HG02642 (cell line): ENCODE results near the gene VDAC1.
A peak's percentile ranks its signal among the peaks of the same experiment; 100 is the strongest.
"Not testable (repeated sequence)": the region's sequence is repeated elsewhere in the genome, so short reads cannot be mapped to it uniquely, and the experiment has no call there.

Experiments used
- ATAC-seq: cut with Tn5 transposase; IDR thresholded peaks from one replicate; pipeline ENCODE4 v1.9.1; 2021; ENCODE audit warnings: mild to moderate bottlenecking; ENCODE audit not compliant: unreplicated experiment, poor library complexity

The VDAC1 gene, protein sequence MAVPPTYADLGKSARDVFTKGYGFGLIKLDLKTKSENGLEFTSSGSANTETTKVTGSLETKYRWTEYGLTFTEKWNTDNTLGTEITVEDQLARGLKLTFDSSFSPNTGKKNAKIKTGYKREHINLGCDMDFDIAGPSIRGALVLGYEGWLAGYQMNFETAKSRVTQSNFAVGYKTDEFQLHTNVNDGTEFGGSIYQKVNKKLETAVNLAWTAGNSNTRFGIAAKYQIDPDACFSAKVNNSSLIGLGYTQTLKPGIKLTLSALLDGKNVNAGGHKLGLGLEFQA

DNA sequence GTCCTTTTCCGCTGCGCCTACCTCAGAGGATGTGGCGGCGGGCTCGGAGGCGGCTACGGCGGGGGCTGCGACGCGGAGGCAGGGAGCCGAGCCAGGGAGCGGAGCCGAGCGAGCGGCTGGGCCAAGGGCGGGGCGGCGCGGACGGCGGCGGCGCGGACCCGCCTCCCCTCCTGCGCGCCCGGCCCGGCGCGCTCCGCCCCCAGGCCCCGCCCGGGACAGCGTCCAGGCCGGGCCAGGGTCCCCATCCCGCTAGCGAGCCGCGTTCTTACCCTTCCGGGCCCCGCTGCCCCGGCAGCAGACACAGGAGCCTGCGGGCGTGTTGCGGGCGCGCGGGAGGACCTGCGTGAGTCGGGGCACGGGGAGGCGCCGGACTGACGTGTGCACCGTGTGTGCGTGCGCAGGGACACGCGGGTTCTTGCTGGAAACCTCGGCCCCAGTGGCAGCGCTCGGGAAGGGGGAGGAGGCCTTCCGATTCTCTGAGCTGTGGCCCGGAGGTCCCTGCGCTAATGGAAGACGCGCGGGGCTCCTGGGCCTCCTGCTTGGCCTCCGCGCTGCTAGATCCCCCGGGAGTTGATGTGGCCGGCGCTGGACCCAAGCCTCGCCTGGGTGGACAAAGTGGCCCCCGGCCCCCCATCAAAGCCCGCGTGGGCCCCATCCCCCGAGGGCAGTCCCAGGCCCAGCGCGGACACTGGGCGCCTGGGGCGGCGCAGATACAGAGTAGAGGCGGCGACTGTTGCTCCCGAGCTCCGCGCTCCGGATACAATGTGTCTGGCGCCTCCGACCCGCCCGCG, at the start of gene VDAC1:
Gene VDAC1 (minus strand): TSS at position 350 of the 791 bp plus-strand sequence. CDS start 11,963 bp downstream, outside the sequence.
- ATAC-seq = peak; percentile 83

DNA sequence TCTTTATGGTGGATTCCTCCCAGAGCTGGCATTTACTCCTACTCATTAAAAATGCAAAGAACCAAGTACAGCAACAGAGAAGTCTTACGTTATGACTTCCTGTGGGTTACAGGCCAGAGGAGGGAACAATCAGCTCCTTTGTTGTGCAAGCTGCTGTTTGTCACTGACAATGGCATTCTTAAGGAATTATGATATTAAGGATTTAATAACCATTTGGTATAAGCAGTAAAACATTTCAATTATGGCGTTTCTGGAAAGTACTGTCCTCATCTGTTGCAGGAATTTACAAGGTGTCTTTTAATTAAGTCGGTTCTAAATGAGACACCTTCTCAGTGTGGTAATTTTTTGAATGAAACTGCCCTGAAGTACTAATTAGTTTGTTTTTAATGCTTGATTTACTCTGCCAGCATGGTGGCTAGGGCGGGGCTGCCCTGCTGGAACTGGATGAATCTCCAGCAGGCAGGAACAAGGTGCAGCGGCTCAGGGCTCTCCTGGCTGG, 49.1 kb upstream of the VDAC1 start:
- ATAC-seq = no peak

DNA sequence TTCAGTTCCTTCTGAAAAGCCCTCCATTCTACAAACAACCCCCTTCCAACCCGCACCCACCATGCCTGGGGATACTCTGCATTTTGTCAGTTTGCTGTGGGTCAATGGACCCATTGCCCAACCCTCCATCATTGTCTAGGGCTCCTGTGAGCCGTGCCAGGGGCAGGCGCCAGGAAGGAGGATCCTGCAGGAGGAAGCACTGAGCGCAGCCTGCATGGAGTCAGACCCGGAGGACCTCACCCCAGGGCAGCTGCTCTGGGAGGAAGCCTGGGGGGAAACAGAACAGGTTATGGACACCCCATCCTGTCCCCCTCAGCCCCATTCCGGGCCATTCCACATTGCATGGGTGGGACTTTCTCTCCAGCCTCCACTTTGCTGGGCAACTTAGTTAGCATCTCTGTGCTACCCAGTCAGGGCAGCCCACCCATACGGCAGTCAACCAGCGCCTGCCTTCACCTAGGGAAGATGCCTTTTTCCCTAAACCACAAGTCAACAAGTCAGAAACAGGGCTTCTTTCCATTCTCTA, 48.6 kb upstream of the VDAC1 start:
- ATAC-seq = no peak

- no peak for ATAC-seq
These were observed 46.5 kb upstream of the VDAC1 start for GRCh38 chr5:134051305-134051704.

DNA sequence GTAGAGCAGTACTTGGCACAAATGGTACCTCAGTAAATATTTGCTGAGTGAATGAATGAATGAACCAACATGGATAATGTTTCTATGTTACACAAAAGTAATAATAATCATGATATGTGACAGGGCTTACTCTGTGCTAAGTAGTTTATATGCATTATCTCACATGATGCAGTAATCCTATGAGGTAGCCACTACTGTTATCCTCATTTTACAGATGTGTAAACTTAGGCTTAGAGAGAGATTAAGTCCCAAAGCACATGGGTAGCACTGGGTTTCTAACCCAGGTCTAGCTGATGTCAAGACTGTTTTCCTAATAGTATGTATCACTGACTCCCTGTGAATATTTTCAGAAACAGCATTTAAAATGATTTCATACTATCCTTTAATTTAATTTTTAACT, 44.1 kb upstream of the VDAC1 start:
- no peak for ATAC-seq

DNA sequence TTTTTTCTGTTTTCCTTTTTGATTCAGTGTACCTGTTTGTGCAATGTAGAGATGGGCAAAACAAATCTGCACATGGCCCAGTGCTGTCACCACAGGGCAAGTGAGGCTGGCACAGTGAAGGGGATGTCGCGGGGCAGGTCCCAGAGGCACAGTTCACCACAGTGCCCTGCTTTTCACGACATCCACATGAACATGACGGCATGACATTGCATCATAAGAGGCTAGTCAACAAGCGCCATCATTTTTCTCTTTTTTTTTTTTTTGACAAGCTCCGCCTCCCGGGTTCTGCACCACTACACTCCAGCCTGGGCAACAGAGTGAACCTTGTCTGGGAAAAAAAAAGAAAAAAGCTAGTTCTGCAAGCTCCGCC, 42.9 kb upstream of the VDAC1 start:
- ATAC-seq = no peak

GRCh38 chr5:134046801-134047686, 42.3 kb upstream of the VDAC1 start:
- no peak for ATAC-seq

- no peak for ATAC-seq
These were observed 41.6 kb upstream of the VDAC1 start for GRCh38 chr5:134046330-134046729.

DNA sequence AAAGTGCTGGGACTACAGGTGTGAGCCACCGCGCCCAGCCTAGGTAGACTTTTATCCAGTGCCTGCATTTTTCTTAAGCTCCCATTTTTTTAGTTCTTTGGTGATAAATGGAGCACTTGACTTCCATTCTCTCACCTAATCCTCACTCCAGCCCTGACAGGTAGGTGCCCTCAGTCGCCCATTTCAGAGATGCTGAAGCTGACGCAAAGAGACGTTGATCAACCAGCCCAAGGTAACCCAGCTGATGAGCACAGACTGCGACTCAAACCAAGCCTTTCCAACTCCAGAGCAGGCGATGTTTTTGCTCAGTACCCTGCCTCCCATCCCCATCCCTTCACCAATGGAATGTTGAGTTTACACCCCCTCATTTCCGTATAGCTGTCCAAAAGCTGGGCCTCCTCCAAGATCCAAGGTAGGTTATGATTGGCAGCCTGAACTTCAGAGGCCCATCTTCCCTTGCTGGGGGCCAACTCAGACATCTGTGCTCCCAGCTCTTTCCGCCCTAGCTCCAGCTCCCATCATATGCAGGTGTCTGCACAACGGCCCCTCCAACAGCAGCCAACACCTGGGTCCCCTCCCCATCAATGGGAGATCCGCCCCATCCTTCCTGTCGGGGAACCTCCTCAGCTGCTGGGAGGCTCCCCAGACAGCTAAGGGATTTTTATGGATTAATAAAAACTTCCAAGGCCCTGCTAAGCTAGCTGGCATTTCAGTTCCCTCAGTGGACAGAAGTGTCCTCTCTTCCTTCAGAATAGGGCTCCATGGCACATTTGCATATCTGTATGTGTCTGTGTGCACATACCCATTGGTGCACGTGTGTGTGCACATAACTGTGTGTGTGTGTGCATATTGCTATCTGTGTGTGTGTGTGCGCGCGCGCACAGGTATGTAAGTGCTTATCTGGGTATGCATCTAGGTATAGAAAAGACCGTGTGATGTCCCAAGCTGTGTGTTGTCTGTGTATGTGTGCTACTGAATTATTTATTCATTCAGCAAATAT, 39.3 kb upstream of the VDAC1 start:
- no peak for ATAC-seq

DNA sequence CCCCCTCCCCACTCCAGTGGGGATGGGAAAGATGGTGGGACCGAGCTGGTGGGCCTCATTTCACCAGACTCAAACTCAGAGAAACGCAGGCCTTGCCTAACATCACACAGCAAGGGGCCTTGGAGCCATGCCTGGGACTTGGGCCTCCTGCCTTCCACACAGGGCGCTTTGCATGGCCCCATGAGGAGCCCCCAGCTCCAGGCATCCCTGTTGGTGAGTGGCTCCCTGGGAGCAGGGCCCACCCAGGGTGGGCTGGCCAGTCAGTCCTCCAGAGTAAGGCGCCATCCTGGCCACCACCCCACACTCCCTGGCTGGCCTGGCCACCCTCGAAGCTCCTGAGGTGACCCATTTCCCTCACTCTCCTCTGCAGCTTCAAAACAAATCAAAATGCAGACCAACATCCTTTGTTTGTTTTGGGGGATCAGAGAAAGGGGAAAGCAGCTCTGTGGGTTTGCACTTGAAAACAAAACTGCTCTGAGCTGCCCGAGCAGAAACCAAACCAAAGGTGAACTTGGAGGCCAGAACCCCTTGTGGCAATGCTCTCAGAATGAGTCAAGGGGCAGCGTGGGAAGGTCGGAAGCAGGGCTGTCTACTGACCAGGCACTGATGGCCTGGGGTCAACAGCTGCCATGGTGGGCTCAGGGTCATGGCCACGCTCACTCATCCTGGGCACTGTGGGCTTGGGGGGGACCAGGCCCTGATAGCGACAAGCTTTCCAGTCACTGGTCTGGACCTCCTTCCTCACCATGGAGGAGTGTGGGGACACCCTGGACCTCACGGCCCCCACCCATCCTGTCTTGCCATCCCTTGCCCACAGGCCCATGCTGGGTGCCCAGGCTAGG, 37.0 kb upstream of the VDAC1 start:
- no peak for ATAC-seq

GRCh38 chr5:134038138-134038537, 33.4 kb upstream of the VDAC1 start:
- ATAC-seq = no peak

- ATAC-seq = no peak
These were observed 32.4 kb upstream of the VDAC1 start for GRCh38 chr5:134037160-134037559.

- no peak for ATAC-seq
These were observed 29.6 kb upstream of the VDAC1 start for GRCh38 chr5:134034326-134034725.

DNA sequence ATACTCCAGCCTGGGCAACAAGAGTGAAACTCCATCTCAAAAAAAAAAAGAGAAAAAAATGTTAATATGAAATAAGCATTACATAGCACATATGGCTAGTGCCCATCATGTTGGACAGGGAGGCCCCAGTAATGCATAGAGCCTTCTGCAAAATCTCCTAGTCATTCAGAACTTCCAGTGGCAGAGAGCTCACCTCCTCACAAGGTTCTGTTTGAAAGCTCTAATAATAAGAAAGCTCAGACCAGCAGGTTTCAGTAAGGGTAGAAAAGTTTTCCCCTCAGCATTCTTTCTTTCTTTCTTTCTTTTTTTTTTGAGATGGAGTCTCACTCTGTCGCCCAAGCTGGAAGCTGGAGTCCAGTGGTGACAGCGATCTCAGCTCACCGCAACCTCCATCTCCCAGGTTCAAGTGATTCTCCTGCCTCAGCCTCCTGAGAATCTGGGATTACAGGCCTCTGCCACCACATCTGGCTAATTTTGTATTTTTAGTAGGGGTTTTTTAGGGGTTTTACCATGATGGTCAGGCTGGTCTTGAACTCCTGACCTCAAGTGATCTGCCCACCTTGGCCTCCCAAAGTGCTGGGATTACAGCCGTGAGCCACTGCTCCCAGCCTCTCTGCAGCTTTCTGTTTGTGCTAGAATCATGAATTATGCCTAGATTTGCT, 25.7 kb upstream of the VDAC1 start:
- not testable (repeated sequence) for ATAC-seq

- no peak for ATAC-seq
These were observed 24.4 kb upstream of the VDAC1 start for GRCh38 chr5:134029156-134029555.

DNA sequence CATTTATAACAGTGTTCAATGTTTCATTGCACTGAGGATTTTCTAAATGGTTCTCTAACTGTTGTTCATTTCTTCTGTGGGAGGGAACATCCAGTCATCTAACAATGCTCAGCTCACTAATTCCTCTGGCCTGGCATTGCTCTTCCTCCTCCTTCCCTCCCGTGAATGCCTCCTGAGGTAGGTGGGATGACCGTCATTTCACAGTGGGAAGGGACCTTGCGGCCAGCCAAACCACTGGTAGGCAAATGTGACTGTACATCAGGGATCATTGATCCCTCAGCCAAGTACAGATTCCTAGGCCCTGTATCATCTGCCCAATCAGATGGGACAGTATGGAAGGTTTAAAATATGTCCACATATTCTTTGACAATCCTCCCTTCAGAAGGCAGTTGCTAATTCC, 23.7 kb upstream of the VDAC1 start:
- ATAC-seq = no peak

DNA sequence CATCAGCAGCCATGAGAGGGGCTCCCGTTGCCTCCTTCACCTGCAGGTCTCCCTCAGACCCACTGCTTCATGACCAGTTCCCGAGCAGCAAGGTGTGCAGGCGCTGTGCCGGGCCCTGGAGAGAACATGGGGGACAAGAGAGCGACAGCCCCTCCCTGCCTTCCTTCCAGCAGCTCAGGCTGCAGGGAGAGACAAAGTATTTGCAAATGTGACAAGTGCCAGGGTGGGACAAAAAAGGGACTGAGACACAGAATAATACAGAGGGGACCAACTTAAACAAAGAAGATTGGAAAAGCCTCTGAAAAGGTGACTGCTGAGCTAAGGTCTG, 22.5 kb upstream of the VDAC1 start:
- ATAC-seq = no peak
